Osteoblast (primary cell): ENCODE measurements around the gene SNX10. TPM values are rescaled to one million over a fixed set of nuclear protein-coding genes. Genes with fewer than 3 reads are reported as not detected.

ENCODE experiments used
- DNase-seq: peaks from one replicate; pipeline ENCODE4 v3.0.0; 2011; ENCODE audit warnings: low spot score, mixed read lengths; ENCODE audit not compliant: insufficient read length; ENCODE audit errors: missing footprints
- H2AFZ ChIP-seq: 2 replicates; pipeline ENCODE4 v1.6.0; 2011; ENCODE audit warnings: mild to moderate bottlenecking, low read length
- H3K27ac ChIP-seq: 2 replicates; pipeline ENCODE4 v1.5.1; 2011; ENCODE audit warnings: mild to moderate bottlenecking, low read depth, low read length, moderate library complexity
- H3K27me3 ChIP-seq: 2 replicates; pipeline ENCODE4 v1.6.0; 2012; ENCODE audit warnings: mild to moderate bottlenecking, control low read depth, inconsistent platforms, low read length, moderate library complexity; ENCODE audit not compliant: insufficient read depth
- H3K36me3 ChIP-seq: 2 replicates; pipeline ENCODE4 v1.5.1; 2011; ENCODE audit warnings: mild to moderate bottlenecking, low read length, control low read depth, moderate library complexity; ENCODE audit not compliant: insufficient read depth
- H3K4me1 ChIP-seq: 2 replicates; pipeline ENCODE4 v1.5.1; 2011; ENCODE audit warnings: mild to moderate bottlenecking, low read length, control low read depth, moderate library complexity; ENCODE audit not compliant: insufficient read depth
- H3K4me2 ChIP-seq: 2 replicates; pipeline ENCODE4 v1.6.0; 2011; ENCODE audit warnings: mild to moderate bottlenecking, low read length; ENCODE audit not compliant: insufficient read depth
- H3K4me3 ChIP-seq: fragments of 200-600 bp; sonication (generic); 3 replicates; pipeline ENCODE4 v1.5.1; 2012; ENCODE audit warnings: mild to moderate bottlenecking, low read length, inconsistent platforms; ENCODE audit not compliant: insufficient read depth
- H3K79me2 ChIP-seq: 2 replicates; pipeline ENCODE4 v1.6.0; 2012; ENCODE audit warnings: mild to moderate bottlenecking, low read length, control low read depth, inconsistent platforms; ENCODE audit not compliant: insufficient read depth
- H3K9me3 ChIP-seq: 2 replicates; pipeline ENCODE4 v1.5.1; 2011; ENCODE audit warnings: low read depth, low read length, control low read depth
- H4K20me1 ChIP-seq: 2 replicates; pipeline ENCODE4 v1.6.0; 2012; ENCODE audit warnings: mild to moderate bottlenecking, low read length, control low read depth; ENCODE audit not compliant: insufficient read depth
- total RNA-seq: library from RNA; depleted of rRNA; stranded (reverse); fragments of >200 nt; gene quantifications from 2 replicates; pipeline ENCODE4 v1.2.3, GENCODE V29; 2012
- TF ChIP-seq, protein P1 (sequence below): IDR thresholded peaks from 2 replicates; pipeline ENCODE4 v1.5.1; 2011; ENCODE audit warnings: mild to moderate bottlenecking, low read depth, low read length, moderate library complexity; ENCODE audit errors: extremely low read depth

Gene SNX10
- total RNA-seq, 1 donor: 0.72 TPM

DNA sequence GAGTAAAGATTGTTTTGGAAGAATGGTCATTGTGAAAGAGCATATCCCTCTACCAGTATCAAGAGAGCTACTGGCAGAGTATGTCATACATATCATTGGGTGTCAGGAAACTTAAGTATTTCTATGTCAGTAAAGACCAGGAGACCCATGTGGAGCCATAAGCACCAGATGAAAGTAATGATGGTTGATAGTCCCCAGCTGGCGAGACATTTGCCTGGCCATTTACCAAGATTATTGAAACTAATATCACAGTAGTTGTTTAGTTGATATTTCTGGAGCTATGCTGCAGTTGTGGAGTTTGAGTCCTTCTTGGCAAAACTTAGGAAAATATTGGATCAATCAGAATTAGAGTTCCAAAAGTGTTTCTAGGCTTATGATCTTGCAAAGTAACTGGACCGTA is 114.8 kb downstream of the SNX10 start:
- Histone ChIP-seq H3K4me2 (no peak overlapping the region), H3K4me3 (no peak overlapping the region), H3K79me2 (no peaks in the 10 kb centered on the region), H3K27ac (no peak overlapping the region), H4K20me1 (no peaks in the 10 kb centered on the region), H2AFZ (no peak overlapping the region), H3K4me1 (no peaks in the 10 kb centered on the region), H3K9me3 (no peaks in the 10 kb centered on the region), H3K27me3 (no peaks in the 10 kb centered on the region), H3K36me3 (no peaks in the 10 kb centered on the region)
- TF ChIP-seq, protein P1, sequence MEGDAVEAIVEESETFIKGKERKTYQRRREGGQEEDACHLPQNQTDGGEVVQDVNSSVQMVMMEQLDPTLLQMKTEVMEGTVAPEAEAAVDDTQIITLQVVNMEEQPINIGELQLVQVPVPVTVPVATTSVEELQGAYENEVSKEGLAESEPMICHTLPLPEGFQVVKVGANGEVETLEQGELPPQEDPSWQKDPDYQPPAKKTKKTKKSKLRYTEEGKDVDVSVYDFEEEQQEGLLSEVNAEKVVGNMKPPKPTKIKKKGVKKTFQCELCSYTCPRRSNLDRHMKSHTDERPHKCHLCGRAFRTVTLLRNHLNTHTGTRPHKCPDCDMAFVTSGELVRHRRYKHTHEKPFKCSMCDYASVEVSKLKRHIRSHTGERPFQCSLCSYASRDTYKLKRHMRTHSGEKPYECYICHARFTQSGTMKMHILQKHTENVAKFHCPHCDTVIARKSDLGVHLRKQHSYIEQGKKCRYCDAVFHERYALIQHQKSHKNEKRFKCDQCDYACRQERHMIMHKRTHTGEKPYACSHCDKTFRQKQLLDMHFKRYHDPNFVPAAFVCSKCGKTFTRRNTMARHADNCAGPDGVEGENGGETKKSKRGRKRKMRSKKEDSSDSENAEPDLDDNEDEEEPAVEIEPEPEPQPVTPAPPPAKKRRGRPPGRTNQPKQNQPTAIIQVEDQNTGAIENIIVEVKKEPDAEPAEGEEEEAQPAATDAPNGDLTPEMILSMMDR: no peak
- DNase-seq: no peak

DNA sequence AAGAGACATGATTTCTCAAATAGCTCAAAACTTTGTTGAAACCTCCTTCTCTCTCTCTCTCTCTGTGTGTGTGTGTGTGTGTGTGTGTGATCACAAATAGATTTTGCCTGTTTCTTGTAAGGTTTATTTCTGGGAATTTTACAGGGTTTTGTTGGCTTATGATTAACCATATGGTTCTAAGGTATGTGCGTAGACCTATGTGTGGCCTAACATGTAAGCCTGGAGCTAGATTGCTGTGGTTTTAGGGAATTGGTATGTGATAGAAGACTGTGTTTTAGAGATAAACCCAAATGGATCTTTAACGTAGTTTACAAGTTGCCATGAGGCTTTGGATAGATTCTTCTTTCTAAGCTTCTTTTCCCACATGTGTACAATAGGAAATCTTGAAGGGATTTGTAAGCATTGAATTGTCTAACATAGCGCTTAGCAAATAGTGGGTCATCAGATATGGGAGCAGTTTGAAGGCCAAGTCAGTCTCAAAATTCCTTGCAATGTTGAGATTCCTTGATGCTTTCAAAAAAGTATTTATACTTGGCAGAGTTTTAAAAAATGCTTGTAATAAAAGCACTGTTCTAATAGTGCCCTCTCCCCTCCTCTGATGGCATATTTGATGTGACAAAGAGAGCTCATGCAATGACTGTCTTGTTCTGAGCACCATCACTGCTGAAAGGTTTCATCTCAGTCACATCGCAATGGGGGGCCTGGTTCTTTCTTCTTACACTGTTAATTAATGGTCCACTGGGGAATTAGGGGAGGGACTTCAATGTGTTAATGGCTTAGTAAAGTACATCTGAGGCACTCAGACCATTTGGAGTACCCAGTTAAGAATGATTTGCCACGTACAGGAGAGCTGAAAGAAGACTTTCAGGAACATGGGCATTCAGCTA is 118.2 kb downstream of the SNX10 start:
- Histone ChIP-seq H3K27me3 (no peaks in the 10 kb centered on the region), H3K79me2 (no peaks in the 10 kb centered on the region), H4K20me1 (no peaks in the 10 kb centered on the region), H2AFZ (no peak overlapping the region), H3K9me3 (no peaks in the 10 kb centered on the region), H3K4me1 (no peaks in the 10 kb centered on the region), H3K27ac (no peak overlapping the region), H3K36me3 (no peaks in the 10 kb centered on the region), H3K4me3 (no peak overlapping the region), H3K4me2 (no peak overlapping the region)
- DNase-seq: no peak
- TF ChIP-seq, protein P1: no peak

DNA sequence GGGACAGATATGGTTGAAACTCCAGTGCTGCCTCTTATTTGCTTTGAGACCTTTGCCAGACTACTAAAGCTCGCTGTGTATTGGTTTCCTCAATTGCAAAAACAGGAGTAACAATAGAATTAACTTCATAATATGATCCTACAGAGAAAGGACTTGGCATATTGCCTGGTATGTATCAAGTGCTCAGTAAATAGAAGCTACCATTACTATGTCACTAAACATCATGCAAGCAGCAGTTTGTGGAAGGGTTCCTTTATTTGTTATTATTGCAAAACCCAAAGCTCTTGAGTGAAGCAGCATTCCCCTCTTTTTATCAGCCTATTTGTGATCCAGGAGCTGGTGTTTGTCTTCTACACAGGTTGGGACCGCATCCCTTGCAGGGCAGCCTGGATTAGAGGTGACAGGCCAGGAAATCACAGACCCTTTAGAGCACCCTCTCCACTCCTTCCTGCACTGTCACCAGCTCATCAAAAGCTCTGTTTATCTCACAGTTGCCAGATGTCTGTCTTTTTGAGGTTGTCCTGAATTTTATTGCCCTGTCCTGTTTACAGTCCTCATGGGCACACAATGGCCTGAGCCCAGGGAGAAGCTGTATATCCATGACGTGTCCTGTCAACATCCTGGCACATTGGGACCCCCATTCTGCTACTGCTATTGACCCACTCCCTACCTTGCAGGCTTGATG is 121.5 kb downstream of the SNX10 start:
- TF ChIP-seq, protein P1: no peak
- Histone ChIP-seq H4K20me1 (no peaks in the 10 kb centered on the region), H3K79me2 (no peaks in the 10 kb centered on the region), H3K27ac (no peak overlapping the region), H3K36me3 (no peaks in the 10 kb centered on the region), H3K4me2 (no peak overlapping the region), H3K4me3 (no peak overlapping the region), H2AFZ (no peak overlapping the region), H3K27me3 (no peaks in the 10 kb centered on the region), H3K4me1 (no peaks in the 10 kb centered on the region), H3K9me3 (no peaks in the 10 kb centered on the region)
- DNase-seq: no peak

DNA sequence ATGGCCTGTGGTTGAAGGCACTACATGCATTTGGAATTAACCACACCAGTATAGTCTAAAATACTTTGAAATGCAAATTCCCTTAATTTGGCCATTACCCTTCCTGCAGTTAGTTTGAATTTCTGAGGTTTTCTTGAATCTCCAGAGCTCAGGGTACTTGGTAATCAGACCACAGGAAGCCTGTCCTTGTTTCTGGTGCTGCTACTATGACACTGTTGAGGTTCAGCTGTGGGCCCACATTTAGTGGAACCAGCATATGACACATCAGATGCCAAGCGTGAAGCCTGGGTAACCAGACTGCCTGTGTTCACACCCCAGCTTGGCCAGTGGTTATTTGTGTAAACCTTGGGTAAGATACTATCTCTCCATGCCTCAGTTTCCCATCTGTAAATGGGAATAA is 124.3 kb downstream of the SNX10 start:
- Histone ChIP-seq H3K27me3 (no peaks in the 10 kb centered on the region), H3K9me3 (no peaks in the 10 kb centered on the region), H2AFZ (no peak overlapping the region), H4K20me1 (no peaks in the 10 kb centered on the region), H3K36me3 (no peaks in the 10 kb centered on the region), H3K4me1 (no peaks in the 10 kb centered on the region), H3K27ac (no peak overlapping the region), H3K4me3 (no peak overlapping the region), H3K79me2 (no peaks in the 10 kb centered on the region), H3K4me2 (no peak overlapping the region)
- TF ChIP-seq, protein P1: no peak
- no peak for DNase-seq
